ENCODE results near the gene CNTNAP5. TPM values are rescaled to one million over a fixed set of nuclear protein-coding genes. Genes with fewer than 3 reads are reported as not detected.

CNTNAP5 gene
- polyA plus RNA-seq, 4 donors = 0.03 to 0.12 TPM; not detected in 2

DNA sequence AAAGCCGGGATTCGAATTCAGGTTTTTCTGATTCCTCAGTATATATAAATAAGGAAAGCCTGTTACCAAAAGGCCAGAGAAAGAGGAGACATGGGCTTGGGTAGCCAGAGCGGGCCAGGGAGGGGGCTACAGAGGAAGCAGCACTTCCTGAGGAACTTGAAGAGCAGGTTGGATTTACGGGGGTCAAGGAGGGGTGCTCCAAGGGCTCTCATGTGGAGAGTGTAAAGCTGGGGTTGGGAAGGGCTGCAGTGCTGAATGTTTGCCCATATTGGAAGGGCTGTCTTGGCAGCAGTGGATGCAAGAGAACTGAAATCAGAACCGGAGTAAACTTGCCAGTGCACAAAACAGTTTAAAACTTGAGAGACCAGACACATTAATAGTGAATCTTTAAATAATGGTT, 511.5 kb downstream of the CNTNAP5 start:
- Histone ChIP-seq H3K4me3 (ENCODE audit: low read depth in 1 of 3, low read length in 3 of 3) (no peak overlapping the region), H3K9me3 (ENCODE audit: control insufficient read depth in 2 of 2, insufficient read depth in 1 of 2, low read depth in 1 of 2, low read length in 1 of 2) (no peaks in the 10 kb centered on the region), H3K27me3 (ENCODE audit: control insufficient read depth in 3 of 3, insufficient read depth in 3 of 3, low read length in 3 of 3) (no peaks in the 10 kb centered on the region), H3K36me3 (ENCODE audit: control insufficient read depth in 3 of 3, insufficient read depth in 2 of 3, low read depth in 1 of 3, low read length in 3 of 3) (no peaks in the 10 kb centered on the region), H3K4me1 (ENCODE audit: control insufficient read depth in 3 of 3, insufficient read depth in 2 of 3, low read depth in 1 of 3, low read length in 2 of 3) (no peaks in the 10 kb centered on the region), H3K27ac (ENCODE audit: low read depth in 1 of 3, low read length in 2 of 3) (no peak overlapping the region)
- no peak for DNase-seq
- no peak for FAIRE-seq
- WGBS, 3 donors = 65 to 75% (median 69%) methylated on average over 5 of the region's 5 CpGs

DNA sequence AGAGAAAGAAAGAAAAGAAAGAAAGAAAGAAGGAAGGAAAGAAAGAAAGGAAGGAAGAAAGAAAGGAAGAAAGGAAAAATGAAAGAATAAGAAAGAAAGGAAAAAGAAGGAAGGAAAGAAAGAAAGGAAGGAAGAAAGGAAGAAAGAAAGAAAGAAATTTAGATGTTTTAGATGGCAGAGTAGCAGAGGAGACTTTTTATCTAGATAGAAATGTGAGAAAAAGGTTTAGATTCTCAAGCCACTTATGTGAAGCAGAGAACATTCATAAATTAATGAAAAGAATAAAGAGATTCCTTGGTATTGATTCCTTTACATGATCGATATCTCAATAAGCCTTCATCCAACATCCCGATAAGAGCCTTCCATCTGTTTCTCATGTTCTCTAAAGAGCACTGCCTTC, 513.5 kb downstream of the CNTNAP5 start:
- no peaks in the 10 kb centered on the region for H3K9me3 ChIP-seq (ENCODE audit: control insufficient read depth in 2 of 2, insufficient read depth in 1 of 2, low read depth in 1 of 2, low read length in 1 of 2)

DNA sequence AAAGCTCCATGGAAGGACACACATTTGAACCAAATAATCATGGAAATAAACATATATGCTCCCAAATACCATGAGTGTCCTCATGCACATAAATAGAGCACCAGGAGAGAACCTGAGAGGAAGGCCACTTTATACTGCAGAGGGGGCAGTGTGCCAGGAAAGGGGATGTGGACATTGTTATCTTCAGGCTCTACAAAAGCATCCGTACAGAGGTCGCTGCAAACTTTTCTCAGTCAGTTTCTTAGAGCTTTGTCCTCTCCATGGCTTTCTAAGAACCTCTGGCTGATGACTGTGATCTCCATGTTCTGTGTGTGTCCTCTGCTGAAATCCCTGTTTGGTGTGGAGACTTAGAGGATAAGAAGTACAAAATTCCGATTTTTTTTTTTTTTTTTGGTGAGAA, 515.7 kb downstream of the CNTNAP5 start:
- H3K4me3 ChIP-seq (ENCODE audit: low read depth in 1 of 3, low read length in 3 of 3) = no peak overlapping the region
- H3K9me3 ChIP-seq (ENCODE audit: control insufficient read depth in 2 of 2, insufficient read depth in 1 of 2, low read depth in 1 of 2, low read length in 1 of 2) = no peaks in the 10 kb centered on the region
- no peak overlapping the region for H3K27ac ChIP-seq (ENCODE audit: low read depth in 1 of 3, low read length in 2 of 3)
- no peaks in the 10 kb centered on the region for H3K4me1 ChIP-seq (ENCODE audit: control insufficient read depth in 3 of 3, insufficient read depth in 2 of 3, low read depth in 1 of 3, low read length in 2 of 3)
- WGBS, 3 donors = 57 to 93% (median 74%) methylated on average over 3 of the region's 3 CpGs
- H3K36me3 ChIP-seq (ENCODE audit: control insufficient read depth in 3 of 3, insufficient read depth in 2 of 3, low read depth in 1 of 3, low read length in 3 of 3) = no peaks in the 10 kb centered on the region
- no peak for FAIRE-seq
- DNase-seq = no peak
- no peaks in the 10 kb centered on the region for H3K27me3 ChIP-seq (ENCODE audit: control insufficient read depth in 3 of 3, insufficient read depth in 3 of 3, low read length in 3 of 3)

More for the DNA sequence above, 513.5 kb downstream of the CNTNAP5 start:
- no peak for DNase-seq
- H3K4me1 ChIP-seq (ENCODE audit: control insufficient read depth in 3 of 3, insufficient read depth in 2 of 3, low read depth in 1 of 3, low read length in 2 of 3) = no peaks in the 10 kb centered on the region
- WGBS, 3 donors = 91 to 100% (median 93%) methylated on average over 2 of the region's 2 CpGs
- H3K4me3 ChIP-seq (ENCODE audit: low read depth in 1 of 3, low read length in 3 of 3) = no peak overlapping the region
- no peaks in the 10 kb centered on the region for H3K27me3 ChIP-seq (ENCODE audit: control insufficient read depth in 3 of 3, insufficient read depth in 3 of 3, low read length in 3 of 3)
- H3K36me3 ChIP-seq (ENCODE audit: control insufficient read depth in 3 of 3, insufficient read depth in 2 of 3, low read depth in 1 of 3, low read length in 3 of 3) = no peaks in the 10 kb centered on the region
- H3K27ac ChIP-seq (ENCODE audit: low read depth in 1 of 3, low read length in 2 of 3) = no peak overlapping the region
- FAIRE-seq = no peak

DNA sequence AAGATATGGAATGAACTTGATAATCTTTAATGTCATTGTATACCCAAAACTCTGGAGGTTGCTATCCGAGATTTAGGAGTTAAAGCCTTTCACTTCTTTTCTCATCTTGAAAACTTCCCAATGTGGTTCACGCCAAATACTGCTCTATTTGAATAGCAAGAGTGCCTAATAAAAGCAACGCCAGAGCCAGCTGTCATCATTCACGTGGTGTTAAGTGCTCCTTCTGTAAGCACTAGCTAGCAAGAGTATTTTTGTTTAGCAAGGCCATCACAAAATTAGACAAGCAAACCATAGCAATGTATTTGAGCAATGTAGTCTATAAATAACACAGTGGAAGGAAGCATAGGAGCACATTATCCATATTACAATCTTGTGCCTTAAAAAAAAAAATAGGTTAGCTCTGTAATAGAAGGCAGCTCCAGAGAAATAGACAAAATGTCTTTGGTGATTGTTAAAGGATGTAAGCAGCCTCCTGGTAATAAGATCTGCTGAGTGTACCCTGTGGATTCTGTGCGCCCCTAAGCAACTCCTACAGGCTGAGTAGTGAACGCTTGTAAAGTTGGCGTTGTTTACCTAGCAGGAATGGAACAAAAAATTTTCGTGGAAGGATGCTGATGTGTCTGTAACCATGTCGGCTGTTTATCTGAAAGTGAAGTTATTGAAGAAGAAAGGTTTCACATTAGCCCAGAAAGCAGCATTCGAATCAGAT, 518.0 kb downstream of the CNTNAP5 start:
- Histone ChIP-seq H3K27me3 (ENCODE audit: control insufficient read depth in 3 of 3, insufficient read depth in 3 of 3, low read length in 3 of 3) (no peaks in the 10 kb centered on the region), H3K36me3 (ENCODE audit: control insufficient read depth in 3 of 3, insufficient read depth in 2 of 3, low read depth in 1 of 3, low read length in 3 of 3) (no peaks in the 10 kb centered on the region), H3K4me3 (ENCODE audit: low read depth in 1 of 3, low read length in 3 of 3) (no peak overlapping the region), H3K27ac (ENCODE audit: low read depth in 1 of 3, low read length in 2 of 3) (no peak overlapping the region), H3K4me1 (ENCODE audit: control insufficient read depth in 3 of 3, insufficient read depth in 2 of 3, low read depth in 1 of 3, low read length in 2 of 3) (peaks cover 0 to 3% (median 0%) of the 10 kb centered on the region in 3 donors), H3K9me3 (ENCODE audit: control insufficient read depth in 2 of 2, insufficient read depth in 1 of 2, low read depth in 1 of 2, low read length in 1 of 2) (no peaks in the 10 kb centered on the region)
- FAIRE-seq (no peak), DNase-seq (peak in 1 of 2 donors; percentile 21)
- 57 to 74% (median 67%) methylated on average over 10 of the region's 10 CpGs for WGBS, 3 donors

DNA sequence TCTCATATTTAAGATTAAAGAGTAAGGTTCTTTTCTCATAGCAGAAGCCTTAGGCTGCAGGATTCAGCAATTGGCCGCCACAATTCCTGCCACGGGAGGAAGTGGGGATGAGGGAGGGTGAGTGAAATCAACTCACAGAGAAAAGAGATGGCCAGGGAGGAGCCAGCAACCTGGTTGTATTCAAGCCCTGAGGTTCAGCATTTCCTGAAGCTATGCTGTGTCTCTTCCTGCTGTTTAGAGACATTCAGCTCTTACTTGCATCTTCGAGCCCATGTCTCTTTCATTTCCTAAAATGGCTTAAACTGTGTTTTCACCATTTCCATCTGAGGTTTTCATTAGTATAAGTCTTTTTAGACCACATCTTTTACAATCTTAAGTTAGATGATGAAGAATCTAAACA, 522.6 kb downstream of the CNTNAP5 start:
- FAIRE-seq (no peak), DNase-seq (no peak)
- no peaks in the 10 kb centered on the region for H3K27me3 ChIP-seq (ENCODE audit: control insufficient read depth in 3 of 3, insufficient read depth in 3 of 3, low read length in 3 of 3)
- no peaks in the 10 kb centered on the region for H3K9me3 ChIP-seq (ENCODE audit: control insufficient read depth in 2 of 2, insufficient read depth in 1 of 2, low read depth in 1 of 2, low read length in 1 of 2)
- no peaks in the 10 kb centered on the region for H3K36me3 ChIP-seq (ENCODE audit: control insufficient read depth in 3 of 3, insufficient read depth in 2 of 3, low read depth in 1 of 3, low read length in 3 of 3)
- H3K4me1 ChIP-seq (ENCODE audit: control insufficient read depth in 3 of 3, insufficient read depth in 2 of 3, low read depth in 1 of 3, low read length in 2 of 3) = peaks cover 0 to 3% (median 0%) of the 10 kb centered on the region in 3 donors
- no peak overlapping the region for H3K4me3 ChIP-seq (ENCODE audit: low read depth in 1 of 3, low read length in 3 of 3)
- 47 to 70% (median 66%) methylated on average over 3 of the region's 3 CpGs for WGBS, 3 donors
- no peak overlapping the region for H3K27ac ChIP-seq (ENCODE audit: low read depth in 1 of 3, low read length in 2 of 3)

DNA sequence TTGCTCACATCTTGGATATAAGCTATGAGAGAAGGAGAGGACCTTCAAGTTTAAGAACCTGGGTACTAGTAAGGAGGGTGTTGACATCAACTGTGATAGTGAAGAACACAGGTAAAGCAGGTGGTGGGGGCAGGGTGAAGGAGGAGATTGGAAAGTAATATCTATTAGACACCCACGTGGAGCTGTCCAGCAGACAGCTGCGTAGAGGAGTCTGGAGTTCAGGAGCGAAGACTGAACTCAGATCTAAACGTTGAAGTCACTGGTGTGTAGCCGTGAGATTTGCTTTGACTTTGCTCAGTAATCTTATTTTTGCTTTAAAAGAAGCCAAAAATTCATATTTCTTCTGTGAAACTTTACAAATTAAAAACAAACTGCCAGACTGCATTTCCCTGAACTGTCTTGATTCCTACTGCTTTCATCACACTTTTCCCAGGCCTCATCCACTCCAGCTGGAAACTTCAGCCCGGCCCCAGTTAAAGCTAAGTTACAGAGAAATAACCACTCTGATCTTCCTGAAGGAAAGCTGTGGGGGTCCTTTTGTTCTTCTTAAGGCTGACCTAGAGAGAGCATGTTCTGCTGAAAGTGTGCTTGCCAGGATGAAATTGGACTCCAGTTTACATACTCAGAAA, 533.3 kb downstream of the CNTNAP5 start:
- Histone ChIP-seq H3K36me3 (ENCODE audit: control insufficient read depth in 3 of 3, insufficient read depth in 2 of 3, low read depth in 1 of 3, low read length in 3 of 3) (no peaks in the 10 kb centered on the region), H3K9me3 (ENCODE audit: control insufficient read depth in 2 of 2, insufficient read depth in 1 of 2, low read depth in 1 of 2, low read length in 1 of 2) (no peaks in the 10 kb centered on the region), H3K4me3 (ENCODE audit: low read depth in 1 of 3, low read length in 3 of 3) (no peak overlapping the region), H3K4me1 (ENCODE audit: control insufficient read depth in 3 of 3, insufficient read depth in 2 of 3, low read depth in 1 of 3, low read length in 2 of 3) (no peaks in the 10 kb centered on the region), H3K27ac (ENCODE audit: low read depth in 1 of 3, low read length in 2 of 3) (no peak overlapping the region), H3K27me3 (ENCODE audit: control insufficient read depth in 3 of 3, insufficient read depth in 3 of 3, low read length in 3 of 3) (no peaks in the 10 kb centered on the region)
- 61 to 74% (median 72%) methylated on average over 6 of the region's 6 CpGs for WGBS, 3 donors
- FAIRE-seq (no peak), DNase-seq (no peak)

DNA sequence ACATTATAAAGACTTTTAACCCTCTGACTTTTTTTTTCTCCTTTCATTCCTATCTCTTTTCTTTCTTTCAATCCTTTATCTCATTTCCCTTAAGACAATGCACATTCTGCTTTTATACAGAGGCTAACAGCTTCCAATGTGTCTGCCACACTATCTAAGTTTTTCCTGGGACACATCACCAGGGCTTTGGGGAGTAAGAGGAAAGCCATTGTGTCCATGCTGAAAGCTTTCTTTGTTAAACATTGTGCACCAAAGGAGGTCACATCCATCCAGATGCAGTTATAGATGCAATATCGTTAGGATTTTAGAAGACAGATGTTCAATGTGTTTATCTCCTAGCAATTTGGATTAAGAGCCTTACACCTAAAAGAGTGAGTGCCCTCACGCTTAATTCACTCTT, 534.1 kb downstream of the CNTNAP5 start:
- H3K4me3 ChIP-seq (ENCODE audit: low read depth in 1 of 3, low read length in 3 of 3) = no peak overlapping the region
- no peaks in the 10 kb centered on the region for H3K36me3 ChIP-seq (ENCODE audit: control insufficient read depth in 3 of 3, insufficient read depth in 2 of 3, low read depth in 1 of 3, low read length in 3 of 3)
- no peaks in the 10 kb centered on the region for H3K4me1 ChIP-seq (ENCODE audit: control insufficient read depth in 3 of 3, insufficient read depth in 2 of 3, low read depth in 1 of 3, low read length in 2 of 3)
- no peak for DNase-seq
- no peaks in the 10 kb centered on the region for H3K9me3 ChIP-seq (ENCODE audit: control insufficient read depth in 2 of 2, insufficient read depth in 1 of 2, low read depth in 1 of 2, low read length in 1 of 2)
- no peak overlapping the region for H3K27ac ChIP-seq (ENCODE audit: low read depth in 1 of 3, low read length in 2 of 3)
- WGBS, 3 donors = 61 to 81% (median 79%) methylated on average over 2 of the region's 2 CpGs
- FAIRE-seq = no peak
- H3K27me3 ChIP-seq (ENCODE audit: control insufficient read depth in 3 of 3, insufficient read depth in 3 of 3, low read length in 3 of 3) = no peaks in the 10 kb centered on the region

DNA sequence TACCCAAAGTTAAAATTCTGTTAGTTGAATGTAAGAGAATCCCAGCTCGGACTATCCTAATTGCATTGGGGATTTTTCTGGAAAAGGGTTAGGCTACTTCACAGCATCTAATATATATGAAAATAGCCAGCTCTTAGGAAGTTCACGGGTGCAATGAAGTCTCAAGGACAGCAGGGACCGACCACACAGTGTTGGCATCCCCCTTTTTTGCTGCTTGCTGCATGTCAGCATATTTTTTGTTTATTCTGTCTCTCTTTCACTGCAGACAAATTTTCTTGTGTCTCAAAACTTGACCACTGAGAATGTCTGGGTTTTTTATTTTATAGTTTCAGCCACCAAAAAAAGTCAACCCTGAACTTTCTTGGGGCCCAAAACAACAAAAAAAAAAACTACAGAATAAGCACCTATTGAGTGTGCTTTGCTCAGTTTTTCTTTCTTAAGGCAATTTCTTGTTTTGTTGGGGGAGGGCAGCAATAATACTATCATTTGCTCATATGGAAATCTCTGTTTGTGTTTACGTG, 535.6 kb downstream of the CNTNAP5 start:
- 56 to 71% (median 69%) methylated on average over 4 of the region's 4 CpGs for WGBS, 3 donors
- FAIRE-seq (no peak), DNase-seq (no peak)
- H3K9me3 ChIP-seq (ENCODE audit: control insufficient read depth in 2 of 2, insufficient read depth in 1 of 2, low read depth in 1 of 2, low read length in 1 of 2) = no peaks in the 10 kb centered on the region
- no peak overlapping the region for H3K4me3 ChIP-seq (ENCODE audit: low read depth in 1 of 3, low read length in 3 of 3)
- no peaks in the 10 kb centered on the region for H3K27me3 ChIP-seq (ENCODE audit: control insufficient read depth in 3 of 3, insufficient read depth in 3 of 3, low read length in 3 of 3)
- no peaks in the 10 kb centered on the region for H3K36me3 ChIP-seq (ENCODE audit: control insufficient read depth in 3 of 3, insufficient read depth in 2 of 3, low read depth in 1 of 3, low read length in 3 of 3)
- H3K27ac ChIP-seq (ENCODE audit: low read depth in 1 of 3, low read length in 2 of 3) = no peak overlapping the region
- no peaks in the 10 kb centered on the region for H3K4me1 ChIP-seq (ENCODE audit: control insufficient read depth in 3 of 3, insufficient read depth in 2 of 3, low read depth in 1 of 3, low read length in 2 of 3)
